HG03108 (cell line): ENCODE data around the gene PHRF1.

Experiments
- ATAC-seq: cut with Tn5 transposase; IDR thresholded peaks from one replicate; pipeline ENCODE4 v1.9.1; 2021; ENCODE audit warnings: moderate library complexity; ENCODE audit not compliant: unreplicated experiment

PHRF1 gene

GRCh38 chr11:593347-593746 lies 17.1 kb downstream of the PHRF1 start:
- no peak for ATAC-seq

DNA sequence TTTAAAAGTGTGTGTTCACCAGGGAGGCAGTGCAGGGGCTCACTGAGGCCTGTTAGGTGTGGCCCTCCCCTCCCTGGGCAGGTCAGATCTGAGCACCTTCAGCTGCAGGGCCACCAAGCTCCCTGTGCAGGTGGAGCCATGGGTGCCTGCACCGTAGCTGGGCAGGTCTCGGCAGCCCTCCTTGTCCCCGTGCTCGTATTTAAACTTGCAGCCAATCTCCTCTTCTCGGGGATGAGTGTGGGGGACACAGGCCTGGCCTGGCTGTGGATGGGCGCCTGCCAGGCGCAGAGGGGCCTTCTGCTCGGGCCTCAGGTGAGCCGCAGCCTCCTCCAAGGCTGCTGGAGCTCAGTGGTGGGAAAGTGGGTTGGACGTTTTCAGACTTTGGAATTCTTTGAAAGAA lies 19.1 kb downstream of the PHRF1 start:
- ATAC-seq, result no peak

DNA sequence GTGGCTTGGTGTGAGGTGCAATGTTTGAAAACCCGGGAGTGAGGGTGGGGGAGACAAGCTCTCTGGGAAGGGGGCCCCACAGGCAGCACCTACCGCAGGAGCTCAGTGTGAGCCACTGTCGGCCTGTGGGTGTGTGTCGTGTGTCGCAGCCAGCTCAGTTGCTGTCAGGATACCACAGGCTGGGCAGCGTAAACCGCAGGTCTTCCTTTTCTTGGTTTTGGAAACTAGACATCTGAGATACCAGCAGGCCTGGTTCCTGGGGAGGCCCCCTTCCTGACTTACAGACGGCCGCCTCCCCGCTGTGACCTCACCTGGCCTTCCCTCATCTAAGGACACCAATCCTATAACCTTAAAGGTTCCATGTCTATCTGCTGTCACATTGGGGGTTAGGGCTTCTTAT lies 20.1 kb downstream of the PHRF1 start:
- no peak for ATAC-seq

DNA sequence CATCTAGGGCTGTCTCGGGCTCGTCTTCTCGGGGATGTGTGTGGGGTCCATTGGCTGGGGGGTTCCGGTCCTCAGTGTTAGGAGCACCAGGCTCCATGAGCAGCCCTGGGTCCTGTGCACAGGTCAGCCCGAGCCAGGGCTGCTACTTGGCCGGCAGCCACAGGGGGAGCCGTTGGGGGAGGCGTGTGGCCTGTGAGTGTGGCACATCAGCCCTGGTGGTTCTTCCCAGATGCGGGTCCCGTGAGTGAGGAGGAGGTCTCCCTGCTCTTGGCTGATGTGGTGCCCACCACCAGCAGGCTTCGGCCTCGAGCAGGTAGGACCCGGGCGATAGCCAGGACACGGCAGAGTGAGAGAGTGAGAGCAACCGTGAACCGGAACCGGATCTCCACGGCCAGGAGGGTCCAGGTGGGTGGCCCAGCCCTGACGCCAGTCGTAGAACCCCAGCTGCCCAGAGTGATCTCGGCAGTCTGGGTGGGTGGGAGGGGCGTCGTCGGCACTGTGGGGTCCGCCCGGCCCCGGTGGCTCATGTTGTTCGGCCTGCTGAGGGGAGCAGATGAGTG lies 21.0 kb downstream of the PHRF1 start:
- ATAC-seq, result no peak

GRCh38 chr11:598005-598680 lies 21.9 kb downstream of the PHRF1 start:
- ATAC-seq, result no peak

- no peak for ATAC-seq
Observed at GRCh38 chr11:601573-602245, 25.4 kb downstream of the PHRF1 start.

DNA sequence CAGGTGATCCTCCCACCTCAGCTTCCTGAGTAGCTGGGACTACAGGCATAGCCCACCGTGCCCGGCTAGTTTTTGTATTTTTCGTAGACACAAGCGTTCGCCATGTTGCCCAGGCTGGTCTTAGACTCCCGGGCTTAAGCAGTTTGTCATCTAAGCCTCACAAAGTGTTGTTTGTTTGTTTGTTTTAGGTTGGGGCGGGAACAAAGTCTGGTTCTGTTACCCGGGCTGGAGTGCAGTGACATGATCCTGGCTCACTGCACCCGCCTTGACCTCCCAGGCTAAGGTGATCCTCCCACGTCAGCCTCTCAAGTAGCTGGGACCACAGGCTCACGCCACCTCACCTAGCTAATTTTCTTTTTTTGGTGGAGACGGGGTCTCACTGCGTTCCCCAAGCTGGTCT lies 26.9 kb downstream of the PHRF1 start:
- no peak for ATAC-seq

GRCh38 chr11:605286-606129 lies 29.2 kb downstream of the PHRF1 start:
- ATAC-seq, result no peak

DNA sequence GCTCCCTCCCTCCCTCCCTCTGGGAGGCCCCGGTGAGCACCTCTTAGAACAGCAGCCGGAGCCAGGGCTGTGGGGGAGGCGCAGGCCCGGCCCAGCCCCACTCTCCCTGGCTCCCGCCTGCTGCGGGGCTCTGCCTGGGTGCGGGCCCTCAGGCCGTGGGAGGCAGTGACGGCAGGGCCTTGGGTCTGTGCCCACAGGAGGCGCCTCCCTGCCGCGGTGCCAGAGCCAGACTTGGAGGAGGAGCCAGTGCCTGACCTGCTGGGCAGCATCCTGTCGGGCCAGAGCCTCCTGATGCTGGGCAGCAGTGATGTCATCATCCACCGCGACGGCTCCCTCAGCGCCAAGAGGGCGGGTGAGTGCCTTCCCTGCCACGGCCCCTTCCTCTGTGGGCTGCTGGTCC lies 30.0 kb downstream of the PHRF1 start:
- no peak for ATAC-seq

- ATAC-seq, result no peak
Observed at GRCh38 chr11:607020-607780, 30.9 kb downstream of the PHRF1 start.

GRCh38 chr11:607971-608659 lies 31.8 kb downstream of the PHRF1 start:
- no peak for ATAC-seq

- no peak for ATAC-seq
Observed at GRCh38 chr11:608791-609251, 32.6 kb downstream of the PHRF1 start.

- no peak for ATAC-seq
Observed at GRCh38 chr11:609341-609811, 33.1 kb downstream of the PHRF1 start.

DNA sequence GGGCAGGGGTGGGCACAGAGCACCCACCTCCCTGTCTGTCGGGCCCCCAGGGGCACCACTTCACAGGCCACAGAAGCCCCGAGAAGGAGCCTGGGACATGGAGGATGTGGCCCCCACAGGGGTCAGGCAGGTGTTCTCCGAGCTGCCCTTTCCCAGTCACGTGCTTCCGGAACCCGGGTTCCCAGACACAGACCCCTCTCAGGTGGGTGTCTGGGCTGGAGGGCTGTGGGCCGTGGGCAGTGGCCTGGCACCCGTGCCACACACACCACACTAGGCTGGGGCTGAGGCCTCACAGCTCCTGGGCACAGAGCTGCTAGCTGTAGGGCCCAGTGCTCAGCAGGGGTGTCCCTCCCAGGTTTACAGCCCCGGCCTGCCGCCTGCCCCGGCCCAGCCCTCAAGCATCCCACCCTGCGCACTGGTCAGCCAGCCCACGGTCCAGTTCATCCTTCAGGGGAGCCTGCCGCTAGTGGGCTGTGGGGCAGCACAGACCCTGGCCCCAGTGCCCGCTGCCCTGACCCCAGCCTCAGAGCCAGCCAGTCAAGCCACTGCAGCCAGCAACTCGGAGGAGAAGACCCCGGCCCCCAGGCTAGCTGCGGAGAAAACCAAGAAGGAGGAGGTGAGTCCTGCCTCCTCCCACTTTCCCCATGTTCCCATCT lies 34.0 kb downstream of the PHRF1 start:
- no peak for ATAC-seq

GRCh38 chr11:611001-611996 lies 35.0 kb downstream of the PHRF1 start:
- ATAC-seq, result no peak

- ATAC-seq, result no peak
Observed at GRCh38 chr11:612201-612960, 36.1 kb downstream of the PHRF1 start.

- ATAC-seq, result no peak
Observed at GRCh38 chr11:612961-613300, 36.7 kb downstream of the PHRF1 start.
